HEK293T (cell line): ENCODE measurements around the gene PDHA1.

Experiments used
- CTCF ChIA-PET: fragments of 350-600 bp; formaldehyde crosslinking; extraction: SDS; loops from one replicate; lab custom pipeline; 2021; ENCODE audit warnings: antibody characterized with exemption, inconsistent platforms; lab: Yijun Ruan, JAX
- POLR2A ChIA-PET: fragments of 350-600 bp; formaldehyde crosslinking; extraction: SDS; loops from one replicate; lab custom pipeline; 2020; ENCODE audit warnings: antibody characterized with exemption, inconsistent platforms; lab: Yijun Ruan, JAX
- DNase-seq: peaks from one replicate; pipeline ENCODE4 v3.0.0; 2012; ENCODE audit warnings: mixed read lengths; ENCODE audit errors: extremely low spot score
- ARNT ChIP-seq: fragments of 450-650 bp; IDR thresholded peaks from 2 replicates; pipeline ENCODE4 v1.6.1; 2017; ENCODE audit warnings: mild to moderate bottlenecking
- BHLHE40 ChIP-seq: fragments of 450-650 bp; IDR thresholded peaks from 2 replicates; pipeline ENCODE4 v1.6.1; 2016; ENCODE audit warnings: mild to moderate bottlenecking, moderate library complexity, borderline replicate concordance
- CTBP1 ChIP-seq: fragments of 450-650 bp; IDR thresholded peaks from 2 replicates; pipeline ENCODE4 v1.6.1; 2016; ENCODE audit warnings: borderline replicate concordance
- ELF4 ChIP-seq: fragments of 450-650 bp; IDR thresholded peaks from 2 replicates; pipeline ENCODE4 v1.6.1; 2017; ENCODE audit warnings: antibody characterized with exemption
- FOXA1 ChIP-seq: fragments of 450-650 bp; IDR thresholded peaks from 2 replicates; pipeline ENCODE4 v1.6.1; 2016; ENCODE audit warnings: mild to moderate bottlenecking
- FOXK2 ChIP-seq: fragments of 450-650 bp; IDR thresholded peaks from 2 replicates; pipeline ENCODE4 v1.6.1; 2016; ENCODE audit warnings: mild to moderate bottlenecking
- FOXM1 ChIP-seq: fragments of 450-650 bp; IDR thresholded peaks from 2 replicates; pipeline ENCODE4 v1.6.1; 2017; ENCODE audit warnings: mild to moderate bottlenecking, borderline replicate concordance
- HDGF ChIP-seq: fragments of 450-650 bp; IDR thresholded peaks from 2 replicates; pipeline ENCODE4 v1.6.1; 2017; ENCODE audit warnings: antibody characterized with exemption, borderline replicate concordance
- L3MBTL2 ChIP-seq: fragments of 450-650 bp; conservative IDR thresholded peaks from 2 replicates; pipeline ENCODE4 v1.6.1; 2016; ENCODE audit warnings: mild to moderate bottlenecking
- LEF1 ChIP-seq: fragments of 450-650 bp; IDR thresholded peaks from 2 replicates; pipeline ENCODE4 v1.6.1; 2017; ENCODE audit warnings: mild to moderate bottlenecking, borderline replicate concordance
- NFRKB ChIP-seq: fragments of 450-650 bp; IDR thresholded peaks from 2 replicates; pipeline ENCODE4 v1.6.1; 2016; ENCODE audit warnings: mild to moderate bottlenecking, moderate library complexity
- SP1 ChIP-seq: fragments of 450-650 bp; IDR thresholded peaks from 2 replicates; pipeline ENCODE4 v1.6.1; 2017
- SUZ12 ChIP-seq: fragments of 450-650 bp; IDR thresholded peaks from 2 replicates; pipeline ENCODE4 v1.6.1; 2016; ENCODE audit warnings: mild to moderate bottlenecking
- TARDBP ChIP-seq: fragments of 450-650 bp; IDR thresholded peaks from 2 replicates; pipeline ENCODE4 v1.6.1; 2016
- ZNF384 ChIP-seq: fragments of 450-650 bp; IDR thresholded peaks from 2 replicates; pipeline ENCODE4 v1.6.1; 2016
- TF ChIP-seq, protein P1 (sequence below): fragments of 450-650 bp; IDR thresholded peaks from 2 replicates; pipeline ENCODE4 v1.6.1; 2016

The PDHA1 gene

DNA sequence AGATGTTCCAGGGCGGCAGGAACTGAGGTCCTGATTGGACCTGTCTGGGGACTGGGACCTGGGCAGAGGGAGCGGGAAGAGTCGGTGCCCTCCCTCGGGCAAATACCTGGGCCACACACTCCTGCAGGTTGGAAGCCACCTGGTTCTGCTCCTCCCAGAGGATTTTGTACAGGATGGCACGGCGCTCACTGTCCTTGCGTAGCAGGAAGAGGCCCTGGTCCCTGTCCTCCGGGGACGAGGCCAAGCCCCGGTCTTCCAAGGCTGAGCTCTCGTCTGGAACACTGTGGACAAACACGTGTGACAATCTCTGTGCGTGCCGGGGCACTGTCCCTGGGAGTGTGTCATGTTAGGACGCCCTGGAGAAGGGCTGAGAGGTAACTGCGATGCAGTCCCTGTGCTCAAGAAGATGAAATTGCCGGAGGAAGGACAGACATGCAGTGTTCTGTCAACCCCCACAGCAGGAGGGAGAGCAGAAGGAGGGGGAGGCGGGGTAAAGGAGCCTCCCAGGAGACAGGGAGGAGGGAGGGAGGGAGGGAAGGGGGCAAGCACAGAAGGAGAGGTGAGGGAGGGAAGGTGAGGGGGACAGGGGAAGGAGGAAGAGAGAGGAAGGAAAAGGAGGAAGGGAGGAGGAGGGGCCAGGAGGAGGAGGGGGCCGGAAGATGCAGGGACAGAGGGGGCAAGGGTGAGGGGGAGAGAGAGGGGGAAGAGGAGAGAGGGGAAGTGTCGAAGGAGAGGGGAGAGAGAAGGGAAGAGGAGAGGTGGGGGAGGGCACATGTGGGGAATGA, 29.0 kb downstream of the PDHA1 start:
- ChIA-PET CTCF (interaction anchor here (0.6 to 1.5 kb wide), 5 partner anchors 11 to 175 kb away, joined by 3 to 9 read pairs (median 5); no protein-coding TSS in a partner anchor), POLR2A (no interaction called here)
- no peak for DNase-seq
- TF ChIP-seq TARDBP (no peak), SUZ12 (no peak), HDGF (no peak), SP1 (no peak), FOXK2 (no peak)
- TF ChIP-seq, protein P1, sequence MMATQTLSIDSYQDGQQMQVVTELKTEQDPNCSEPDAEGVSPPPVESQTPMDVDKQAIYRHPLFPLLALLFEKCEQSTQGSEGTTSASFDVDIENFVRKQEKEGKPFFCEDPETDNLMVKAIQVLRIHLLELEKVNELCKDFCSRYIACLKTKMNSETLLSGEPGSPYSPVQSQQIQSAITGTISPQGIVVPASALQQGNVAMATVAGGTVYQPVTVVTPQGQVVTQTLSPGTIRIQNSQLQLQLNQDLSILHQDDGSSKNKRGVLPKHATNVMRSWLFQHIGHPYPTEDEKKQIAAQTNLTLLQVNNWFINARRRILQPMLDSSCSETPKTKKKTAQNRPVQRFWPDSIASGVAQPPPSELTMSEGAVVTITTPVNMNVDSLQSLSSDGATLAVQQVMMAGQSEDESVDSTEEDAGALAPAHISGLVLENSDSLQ = no peak

DNA sequence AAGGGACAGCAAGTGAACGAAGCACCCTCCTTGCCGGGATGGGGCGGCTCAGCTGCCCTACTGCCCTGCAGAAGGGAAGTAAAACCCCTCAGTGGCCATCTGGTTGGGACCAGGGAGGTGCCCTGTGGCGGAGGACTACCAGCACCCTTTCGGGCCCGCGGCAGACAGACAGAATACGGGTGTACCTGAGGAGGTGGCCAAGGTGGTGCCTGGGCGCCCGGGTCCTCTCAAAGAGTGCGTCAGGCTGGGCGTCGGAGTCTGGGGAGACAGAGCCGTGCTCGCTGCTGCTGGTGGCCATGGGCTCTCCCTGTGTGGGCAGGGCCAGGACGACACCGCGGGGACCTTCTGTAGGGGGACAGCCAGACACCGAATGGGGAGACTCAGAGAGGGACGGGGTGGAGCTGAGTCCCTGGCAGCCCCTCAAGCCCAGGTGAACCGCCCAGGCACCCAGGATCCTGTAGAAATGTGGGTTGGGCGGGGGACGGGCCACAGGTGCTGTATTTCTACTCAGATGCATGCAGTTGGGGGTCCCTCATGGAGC, 29.7 kb downstream of the PDHA1 start:
- TF ChIP-seq, protein P1 = no peak
- TF ChIP-seq ELF4 (no peak), HDGF (no peak)
- ChIA-PET POLR2A (no interaction called here), CTCF (no interaction called here)

DNA sequence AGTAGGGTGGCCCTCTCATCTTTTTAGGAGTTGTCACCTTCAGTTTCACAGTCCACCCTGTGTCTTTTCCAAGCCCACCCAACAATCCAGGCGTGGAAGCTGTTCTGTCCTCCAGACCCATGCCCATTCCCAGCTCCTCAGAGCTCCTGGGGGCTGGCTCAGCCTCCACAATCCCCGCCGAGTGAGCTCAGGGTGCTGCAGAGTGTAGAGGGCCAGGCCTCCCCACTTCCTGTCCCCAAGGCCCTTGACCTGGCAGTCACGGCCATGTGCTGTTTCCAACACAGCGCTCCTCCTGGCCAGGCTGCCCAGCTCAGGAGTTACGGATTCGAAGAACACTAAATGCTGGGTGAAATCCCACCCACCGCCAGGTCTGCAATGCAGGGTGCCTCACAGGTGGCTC, 31.8 kb downstream of the PDHA1 start:
- no peak for TF ChIP-seq BHLHE40
- TF ChIP-seq ZNF384 = no peak
- no peak for TF ChIP-seq CTBP1
- TF ChIP-seq FOXM1 = no peak
- no peak for TF ChIP-seq LEF1
- no peak for TF ChIP-seq TARDBP
- no peak for TF ChIP-seq L3MBTL2
- no peak for TF ChIP-seq HDGF
- no peak for TF ChIP-seq SUZ12
- TF ChIP-seq ARNT = no peak
- TF ChIP-seq FOXK2 = no peak
- TF ChIP-seq ELF4 = no peak
- TF ChIP-seq NFRKB = no peak
- TF ChIP-seq, protein P1 = no peak
- TF ChIP-seq SP1 = no peak
- ChIA-PET CTCF (interaction anchor here (0.6 to 1.3 kb wide), 2 partner anchors 160 to 184 kb away, joined by 3 to 5 read pairs; no protein-coding TSS in a partner anchor), POLR2A (no interaction called here)
- no peak for DNase-seq

More for the DNA sequence above, 29.7 kb downstream of the PDHA1 start:
- DNase-seq = no peak

DNA sequence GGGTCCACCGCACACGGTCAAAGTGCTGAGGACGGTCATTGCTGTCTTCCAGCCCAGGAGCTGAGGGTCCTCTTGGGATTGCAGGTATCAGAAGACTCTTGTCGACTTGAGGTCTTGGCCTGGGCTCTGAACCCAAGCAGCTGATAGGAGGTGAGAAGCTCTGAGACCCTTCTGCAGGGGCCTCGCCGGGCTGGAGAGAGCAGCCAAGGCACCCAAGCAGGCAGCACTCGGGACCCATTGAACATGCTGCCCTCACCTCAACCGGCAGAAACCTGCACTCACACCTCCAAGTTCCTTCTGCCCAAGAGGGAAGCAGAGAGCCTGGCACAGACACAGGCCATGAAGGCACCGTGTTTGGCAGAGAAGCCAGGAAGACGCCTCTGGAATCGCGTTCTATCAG, 34.1 kb downstream of the PDHA1 start:
- CTCF ChIA-PET = no interaction called here
- no peak for DNase-seq
- no peak for TF ChIP-seq FOXK2
- TF ChIP-seq BHLHE40 = no peak
- TF ChIP-seq ARNT = no peak
- TF ChIP-seq L3MBTL2 = no peak
- POLR2A ChIA-PET = no interaction called here

DNA sequence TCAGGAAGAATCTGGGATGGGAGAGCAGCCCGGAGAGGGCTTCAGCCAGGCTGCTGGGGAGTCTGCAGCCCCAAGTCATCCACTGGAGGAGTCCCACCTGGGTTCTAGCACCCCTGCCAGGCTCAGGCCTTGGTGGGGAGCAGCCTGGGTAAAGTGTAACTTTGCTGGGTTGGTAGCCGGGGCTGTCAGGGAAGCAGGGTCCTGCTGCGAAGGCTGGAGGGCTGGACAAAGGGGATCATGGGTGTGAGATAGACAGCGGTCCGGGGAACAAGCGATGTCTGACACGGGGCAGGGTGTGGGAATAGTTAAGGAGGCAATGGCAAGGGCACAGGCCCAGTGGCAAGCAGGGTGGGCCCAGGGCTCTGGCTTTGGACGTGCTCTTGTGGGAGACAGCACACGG, 37.6 kb downstream of the PDHA1 start:
- no peak for TF ChIP-seq CTBP1
- no peak for TF ChIP-seq ARNT
- no peak for TF ChIP-seq SUZ12
- TF ChIP-seq FOXA1 = no peak
- TF ChIP-seq L3MBTL2 = no peak
- TF ChIP-seq NFRKB = no peak
- no peak for TF ChIP-seq LEF1
- TF ChIP-seq ZNF384 = no peak
- TF ChIP-seq BHLHE40 = no peak
- TF ChIP-seq TARDBP = no peak
- no peak for TF ChIP-seq SP1
- TF ChIP-seq HDGF = no peak
- no peak for TF ChIP-seq FOXM1
- no peak for TF ChIP-seq FOXK2
- CTCF ChIA-PET = no interaction called here
- DNase-seq = no peak
- POLR2A ChIA-PET = no interaction called here

DNA sequence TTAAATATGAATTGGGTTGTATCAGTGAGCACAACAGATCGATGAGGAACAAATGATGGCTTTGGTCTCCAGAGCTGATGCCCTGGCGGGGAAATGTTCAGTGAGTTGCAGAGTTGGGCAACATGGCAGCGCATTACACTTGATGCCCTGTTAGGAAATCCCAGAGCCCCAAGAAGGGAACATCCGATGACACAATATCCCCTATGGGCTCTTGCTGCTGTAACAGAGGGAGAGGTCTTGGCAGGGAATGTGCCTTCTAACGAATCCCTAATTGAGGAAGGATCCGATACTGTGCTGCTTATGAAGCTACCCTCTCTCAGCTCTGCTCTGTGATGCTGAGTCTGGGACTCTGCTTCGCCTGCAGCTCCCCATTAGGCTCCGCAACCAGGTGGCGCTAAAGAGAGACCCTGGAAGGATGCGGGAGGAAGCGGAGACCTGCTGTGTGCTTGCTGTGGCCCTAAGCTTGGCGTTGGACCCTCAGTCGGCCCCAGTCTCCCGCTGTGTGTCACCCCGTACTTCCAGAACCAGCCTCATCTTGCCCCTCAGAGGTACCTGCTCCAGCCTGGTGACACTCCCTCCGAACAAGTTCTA, 38.9 kb downstream of the PDHA1 start:
- ChIA-PET CTCF (interaction anchor here (0.6 to 2.3 kb wide), 9 partner anchors 8 to 522 kb away, joined by 3 to 8 read pairs (median 4); partner anchors contain the start of gene MAP3K15), POLR2A (no interaction called here)
- DNase-seq = peak; percentile 76
- TF ChIP-seq SUZ12 (no peak), ZNF384 (no peak), FOXA1 (no peak), ARNT (no peak), SP1 (no peak), L3MBTL2 (no peak), TARDBP (no peak), HDGF (no peak)
